ENCODE measurements around the gene ADIPOQ. TPM values are rescaled to one million over a fixed set of nuclear protein-coding genes. Genes with fewer than 3 reads are reported as not detected.
"Not testable (repeated sequence)": the region's sequence is repeated elsewhere in the genome, so short reads cannot be mapped to it uniquely, and the experiment has no call there.

ADIPOQ gene
- total RNA-seq, 1 donor from 2014 or later, result not detected

DNA sequence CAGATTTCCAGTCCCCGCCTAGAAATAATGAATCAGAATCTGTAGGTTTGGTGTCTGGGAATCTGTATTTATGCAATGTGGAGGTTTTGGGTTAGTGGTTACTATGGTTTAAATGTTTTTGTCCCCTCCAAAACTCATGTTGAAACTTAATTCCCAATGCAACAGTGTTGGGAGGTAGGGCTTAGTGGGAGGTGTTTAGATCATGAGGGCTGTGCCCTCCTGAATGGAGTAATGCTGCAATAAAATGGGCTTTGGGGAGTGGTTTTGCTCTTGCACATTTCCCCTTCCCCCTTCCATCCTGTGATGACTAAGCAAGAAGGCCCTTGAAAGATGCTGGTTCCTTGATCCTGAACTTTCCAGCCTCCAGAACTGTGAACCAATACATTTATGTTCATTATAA, 27.1 kb upstream of the ADIPOQ start:
- Histone ChIP-seq H3K4me3 (no peak overlapping the region), H3K36me3 (no peaks in the 10 kb centered on the region), H3K4me1 (no peaks in the 10 kb centered on the region), H3K27me3 (ENCODE audit: low read depth) (peaks cover 7% of the 10 kb centered on the region), H3K27ac (no peak overlapping the region), H3K9me3 (no peaks in the 10 kb centered on the region)
- no peak for DNase-seq
- TF ChIP-seq, protein P1, sequence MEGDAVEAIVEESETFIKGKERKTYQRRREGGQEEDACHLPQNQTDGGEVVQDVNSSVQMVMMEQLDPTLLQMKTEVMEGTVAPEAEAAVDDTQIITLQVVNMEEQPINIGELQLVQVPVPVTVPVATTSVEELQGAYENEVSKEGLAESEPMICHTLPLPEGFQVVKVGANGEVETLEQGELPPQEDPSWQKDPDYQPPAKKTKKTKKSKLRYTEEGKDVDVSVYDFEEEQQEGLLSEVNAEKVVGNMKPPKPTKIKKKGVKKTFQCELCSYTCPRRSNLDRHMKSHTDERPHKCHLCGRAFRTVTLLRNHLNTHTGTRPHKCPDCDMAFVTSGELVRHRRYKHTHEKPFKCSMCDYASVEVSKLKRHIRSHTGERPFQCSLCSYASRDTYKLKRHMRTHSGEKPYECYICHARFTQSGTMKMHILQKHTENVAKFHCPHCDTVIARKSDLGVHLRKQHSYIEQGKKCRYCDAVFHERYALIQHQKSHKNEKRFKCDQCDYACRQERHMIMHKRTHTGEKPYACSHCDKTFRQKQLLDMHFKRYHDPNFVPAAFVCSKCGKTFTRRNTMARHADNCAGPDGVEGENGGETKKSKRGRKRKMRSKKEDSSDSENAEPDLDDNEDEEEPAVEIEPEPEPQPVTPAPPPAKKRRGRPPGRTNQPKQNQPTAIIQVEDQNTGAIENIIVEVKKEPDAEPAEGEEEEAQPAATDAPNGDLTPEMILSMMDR (IDR thresholded peaks at IDR 0.05), result no peak
- ATAC-seq, result no peak
- intact Hi-C loops (cut with DNase I), result no loop called here

DNA sequence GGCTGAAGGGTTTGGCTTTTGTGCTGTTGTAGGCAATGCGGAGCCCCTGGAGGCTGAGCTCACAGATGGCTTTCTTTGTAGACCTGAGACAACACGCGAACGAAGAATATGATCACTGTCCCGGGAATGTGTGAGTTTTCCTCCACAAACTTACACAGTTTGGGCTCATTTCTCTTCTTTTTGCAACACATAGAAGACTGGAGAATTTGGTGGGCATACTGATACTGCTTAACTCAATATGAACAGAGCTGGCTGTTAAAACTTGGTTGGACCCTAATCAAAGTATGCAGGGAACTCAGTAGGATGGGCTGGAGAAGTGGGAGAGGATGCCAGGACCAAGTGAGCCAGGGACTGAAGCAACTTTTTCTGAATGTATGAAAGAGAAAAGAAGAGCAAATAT, 24.0 kb upstream of the ADIPOQ start:
- intact Hi-C loops (cut with DNase I), result no loop called here
- ATAC-seq (no peak), DNase-seq (no peak)
- H3K36me3 ChIP-seq, result no peaks in the 10 kb centered on the region
- H3K27ac ChIP-seq, result no peak overlapping the region
- H3K9me3 ChIP-seq, result no peaks in the 10 kb centered on the region
- no peaks in the 10 kb centered on the region for H3K4me1 ChIP-seq
- TF ChIP-seq, protein P1 (IDR thresholded peaks at IDR 0.05), result no peak
- H3K4me3 ChIP-seq, result no peak overlapping the region
- peaks cover 14% of the 10 kb centered on the region for H3K27me3 ChIP-seq (ENCODE audit: low read depth)

DNA sequence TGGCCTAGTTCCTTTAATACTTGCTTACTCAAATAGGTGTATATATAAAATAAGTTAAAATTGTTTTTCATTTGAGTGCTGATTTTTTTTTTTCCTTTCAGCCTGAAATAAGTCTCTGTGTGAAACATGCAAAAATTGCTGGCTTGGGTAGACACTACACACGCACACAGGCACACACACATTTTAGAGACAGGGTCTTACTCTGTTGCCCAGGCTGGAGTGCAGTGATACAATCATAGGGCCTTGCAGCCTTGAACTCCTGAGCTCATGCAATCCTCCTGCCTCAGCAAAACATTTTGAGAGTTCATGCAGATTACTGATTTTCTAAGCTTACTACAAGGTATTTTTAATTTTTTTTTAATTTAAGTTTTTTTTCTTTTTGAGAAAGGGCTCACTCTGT, 23.6 kb upstream of the ADIPOQ start:
- H3K27me3 ChIP-seq (ENCODE audit: low read depth), result peaks cover 10% of the 10 kb centered on the region
- TF ChIP-seq, protein P1 (IDR thresholded peaks at IDR 0.05), result no peak
- no peaks in the 10 kb centered on the region for H3K4me1 ChIP-seq
- H3K4me3 ChIP-seq, result no peak overlapping the region
- DNase-seq, result no peak
- no peak for ATAC-seq
- no peaks in the 10 kb centered on the region for H3K36me3 ChIP-seq
- H3K9me3 ChIP-seq, result no peaks in the 10 kb centered on the region
- intact Hi-C loops (cut with DNase I), result no loop called here
- no peak overlapping the region for H3K27ac ChIP-seq

DNA sequence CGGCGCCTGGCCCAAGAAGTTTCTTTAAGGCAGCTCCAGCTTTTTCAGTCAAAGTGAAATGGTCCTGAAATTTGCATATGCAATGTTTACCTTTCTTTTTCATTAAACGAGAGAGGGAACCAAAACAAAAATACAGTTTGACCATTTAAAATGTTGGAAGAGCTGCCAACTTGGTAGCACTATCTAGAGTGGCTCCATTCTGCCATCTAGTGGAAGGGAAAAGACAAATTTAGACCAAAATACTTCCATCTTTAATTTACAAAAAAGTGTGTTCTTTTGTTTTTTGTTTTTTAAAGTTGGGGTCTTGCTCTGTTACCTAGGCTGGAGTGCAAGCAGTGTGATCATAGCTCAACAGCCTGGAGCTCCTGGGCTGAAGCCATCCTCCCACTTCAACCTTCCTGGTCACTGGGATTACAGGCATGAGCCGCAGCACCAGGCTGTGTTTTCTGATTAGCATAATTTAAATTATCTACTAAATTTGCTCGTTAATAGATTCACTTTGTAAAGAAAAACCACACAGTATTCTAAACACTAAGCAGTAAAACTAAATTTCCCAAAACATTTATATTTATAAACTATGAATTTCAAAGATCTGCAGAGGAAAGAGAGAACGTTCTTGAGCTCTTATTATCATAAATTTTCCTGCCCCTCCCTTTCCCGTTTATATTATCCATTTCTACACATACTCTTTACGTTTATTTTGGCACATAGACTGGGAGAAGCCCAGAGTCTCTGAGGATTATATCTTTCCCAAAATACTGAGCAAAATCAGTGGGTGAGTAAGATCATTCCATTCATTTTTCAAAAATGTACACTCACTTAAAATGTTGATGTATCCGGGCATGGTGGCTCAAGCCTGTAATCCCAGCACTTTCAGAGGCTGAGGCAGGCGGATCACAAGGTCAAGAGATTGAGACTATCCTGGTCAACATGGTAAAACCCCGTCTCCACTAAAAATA, 20.8 kb upstream of the ADIPOQ start:
- Histone ChIP-seq H3K9me3 (no peaks in the 10 kb centered on the region), H3K27me3 (ENCODE audit: low read depth) (peaks cover 34% of the 10 kb centered on the region), H3K36me3 (no peaks in the 10 kb centered on the region), H3K4me1 (peaks cover 15% of the 10 kb centered on the region), H3K4me3 (no peak overlapping the region), H3K27ac (no peak overlapping the region)
- DNase-seq (no peak), ATAC-seq (peak in 1 of 2 donors; percentile 31)
- TF ChIP-seq, protein P1 (IDR thresholded peaks at IDR 0.05), result peak; percentile 61
- intact Hi-C loops (cut with DNase I), result loop anchor here (10.0 kb wide), 1 partner anchor 207 kb away; the partner anchor contains the start of gene AHSG

DNA sequence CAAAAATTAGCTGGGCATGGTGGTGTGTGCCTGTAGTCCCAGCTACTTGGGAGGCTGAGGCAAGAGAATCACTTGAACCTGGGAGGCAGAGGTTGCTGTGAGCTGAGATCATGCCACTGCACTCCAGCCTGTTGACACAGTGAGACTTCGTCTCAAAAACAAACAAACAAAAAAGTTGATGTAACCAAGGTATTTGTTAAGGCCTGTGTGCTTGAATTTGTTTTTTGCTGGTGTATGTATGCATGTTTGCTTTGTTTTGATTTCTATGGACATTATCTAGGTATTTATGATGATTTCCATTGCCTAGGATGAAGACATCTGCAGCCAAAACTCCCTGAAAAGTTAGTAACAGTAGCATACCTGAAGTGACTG, 20.1 kb upstream of the ADIPOQ start:
- Histone ChIP-seq H3K4me1 (peaks cover 17% of the 10 kb centered on the region), H3K27me3 (ENCODE audit: low read depth) (peaks cover 35% of the 10 kb centered on the region)
- not testable (repeated sequence) for H3K27ac ChIP-seq, H3K4me3 ChIP-seq, ATAC-seq, DNase-seq, H3K9me3 ChIP-seq, H3K36me3 ChIP-seq
- intact Hi-C loops (cut with DNase I), result loop anchor here (10.0 kb wide), 1 partner anchor 208 kb away; the partner anchor contains the start of gene AHSG

DNA sequence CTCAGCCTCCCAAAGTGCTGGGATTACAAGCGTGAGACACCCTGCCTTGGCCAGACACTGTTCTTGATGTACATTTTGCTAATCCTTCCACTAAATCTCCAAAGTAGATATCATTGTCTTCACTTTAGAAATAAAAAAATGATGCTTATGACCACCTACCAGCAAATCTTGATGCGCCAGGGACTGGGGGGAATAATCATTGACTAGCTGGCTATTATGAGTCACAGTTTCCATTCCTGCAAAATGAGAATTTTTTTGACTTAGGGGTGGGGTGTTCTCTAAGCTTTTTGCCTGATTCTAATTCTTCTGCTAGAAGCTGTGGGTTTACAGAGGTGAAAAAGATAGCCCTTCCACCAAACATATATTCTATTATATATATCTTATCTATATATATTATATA, 19.1 kb upstream of the ADIPOQ start:
- ATAC-seq, result no peak
- Histone ChIP-seq H3K4me1 (peaks cover 22% of the 10 kb centered on the region), H3K9me3 (no peaks in the 10 kb centered on the region), H3K4me3 (no peak overlapping the region), H3K36me3 (no peaks in the 10 kb centered on the region), H3K27me3 (ENCODE audit: low read depth) (peaks cover 44% of the 10 kb centered on the region), H3K27ac (no peak overlapping the region)
- no peak for DNase-seq
- intact Hi-C loops (cut with DNase I), result loop anchor here (10.0 kb wide), 1 partner anchor 209 kb away; the partner anchor contains the start of gene AHSG
- TF ChIP-seq, protein P1 (IDR thresholded peaks at IDR 0.05), result no peak
